ENCODE results near the gene BAIAP2.

- TF ChIP-seq CTCF (IDR thresholded peaks at IDR 0.05): no peak
- TF ChIP-seq POLR2A (IDR thresholded peaks at IDR 0.05): no peak
Measured at GRCh38 chr17:80987941-80988461, 47.0 kb upstream of the BAIAP2 start.

Data from thyroid gland (tissue), 4 donors.